H1 (cell line): Measurements from ENCODE around the gene POMT2. TPM values are rescaled to one million over a fixed set of nuclear protein-coding genes. Genes with fewer than 3 reads are reported as not detected.

Experiments used
- CTCF ChIA-PET: fragments of 300-600 bp; sonication (Branson Sonifier 250); formaldehyde crosslinking; loops from one replicate; lab custom pipeline; 2021; ENCODE audit not compliant: partially characterized antibody; lab: Charles Lee
- POLR2A ChIA-PET: fragments of 300-600 bp; sonication (Branson Sonifier 250); formaldehyde crosslinking; loops from one replicate; lab custom pipeline; 2021; ENCODE audit warnings: inconsistent platforms; ENCODE audit not compliant: partially characterized antibody; lab: Charles Lee
- DNase-seq, 2 experiments: peaks; one replicate each; pipeline versions ENCODE4 v3.0.0 to v3.0.0-alpha.2; 2010 to 2022; ENCODE audit warnings: low spot score in 2 of 2, low read depth in 1 of 2, mixed read lengths in 1 of 2
- FAIRE-seq: peaks from 2 replicates; lab custom pipeline; 2011; peaks lifted over from hg19 to GRCh38; lab: Jason Lieb, UNC
- H2AFZ ChIP-seq: 2 replicates; pipeline ENCODE4 v1.8.1; 2012; ENCODE audit warnings: low read length, inconsistent platforms
- H2AK5ac ChIP-seq: 2 replicates; pipeline ENCODE4 v1.6.1; 2013; ENCODE audit warnings: low read depth, low read length
- H2BK120ac ChIP-seq: replicated peaks from 2 replicates; pipeline ENCODE3; 2013; ENCODE audit warnings: low read depth, low read length, inconsistent platforms
- H2BK12ac ChIP-seq: 2 replicates; pipeline ENCODE4 v1.6.1; 2013; ENCODE audit warnings: low read depth, low read length
- H2BK15ac ChIP-seq: 2 replicates; pipeline ENCODE4 v1.6.1; 2013; ENCODE audit warnings: low read length
- H2BK20ac ChIP-seq: 2 replicates; pipeline ENCODE4 v1.6.1; 2013; ENCODE audit warnings: low read length
- H2BK5ac ChIP-seq: 2 replicates; pipeline ENCODE4 v1.6.1; 2013; ENCODE audit warnings: low read depth, low read length
- H3K14ac ChIP-seq: 2 replicates; pipeline ENCODE4 v1.6.1; 2013; ENCODE audit warnings: inconsistent platforms; ENCODE audit not compliant: insufficient read length
- H3K18ac ChIP-seq: 2 replicates; pipeline ENCODE4 v1.6.1; 2013; ENCODE audit warnings: low read length; ENCODE audit errors: extremely low read depth
- H3K23ac ChIP-seq: 2 replicates; pipeline ENCODE4 v1.6.1; 2013; ENCODE audit warnings: inconsistent platforms; ENCODE audit not compliant: insufficient read length
- H3K23me2 ChIP-seq: 2 replicates; pipeline ENCODE4 v1.6.1; 2013; ENCODE audit warnings: low read depth, low read length
- H3K27ac ChIP-seq: 2 replicates; pipeline ENCODE4 v1.6.1; 2011; ENCODE audit warnings: low read depth, low read length, inconsistent platforms
- H3K27me3 ChIP-seq, 4 experiments: replicated peaks in 1 of 4; 1 replicate in 1 of 4; 2 replicates in 3 of 4; pipeline versions ENCODE4 v1.6.1 to v1.8.1; 2011 to 2013; ENCODE audit warnings: low read length in 3 of 4, mild to moderate bottlenecking in 3 of 4, inconsistent platforms in 2 of 4, mixed read lengths in 2 of 4, moderate library complexity in 1 of 4; ENCODE audit not compliant: control insufficient read depth in 3 of 4, insufficient read depth in 3 of 4; ENCODE audit errors: extremely low read depth in 1 of 4
- H3K36me3 ChIP-seq, 4 experiments: 2 replicates each; pipeline versions ENCODE4 v1.6.1 to v1.8.1; 2011 to 2013; ENCODE audit warnings: mild to moderate bottlenecking in 4 of 4, low read length in 3 of 4, moderate library complexity in 2 of 4, control low read depth in 1 of 4, inconsistent platforms in 1 of 4; ENCODE audit not compliant: insufficient read depth in 4 of 4, control insufficient read depth in 2 of 4
- H3K4ac ChIP-seq: replicated peaks from 2 replicates; pipeline ENCODE3; 2013; ENCODE audit warnings: low read length, low read depth, mixed read lengths, inconsistent platforms; ENCODE audit not compliant: insufficient read length
- H3K4me1 ChIP-seq, 4 experiments: replicated peaks in 1 of 4; 1 replicate in 1 of 4; 2 replicates in 3 of 4; pipeline versions ENCODE4 v1.6.1 to v1.8.1; 2011 to 2013; ENCODE audit warnings: low read length in 3 of 4, inconsistent platforms in 2 of 4, mixed read lengths in 1 of 4; ENCODE audit not compliant: insufficient read depth in 4 of 4, control insufficient read depth in 3 of 4
- H3K4me2 ChIP-seq, 2 experiments: 2 replicates each; pipeline versions ENCODE4 v1.6.1 to v1.8.1; 2011 to 2013; ENCODE audit warnings: low read depth in 2 of 2, low read length in 2 of 2, control low read depth in 1 of 2, inconsistent platforms in 1 of 2, mild to moderate bottlenecking in 1 of 2; ENCODE audit not compliant: insufficient read depth in 1 of 2
- H3K4me3 ChIP-seq, 4 experiments: fragments of 200-600, 300-600 bp in 1 of 4; sonication (generic), shearing (Covaris generic), sonication (Bioruptor Twin) in 1 of 4; 2 replicates each; pipeline versions ENCODE4 v1.5.1 to v1.8.1; 2011 to 2016; ENCODE audit warnings: low read length in 4 of 4, low read depth in 3 of 4, control low read depth in 2 of 4, inconsistent platforms in 2 of 4, mild to moderate bottlenecking in 2 of 4, mixed read lengths in 1 of 4, moderate library complexity in 1 of 4; ENCODE audit not compliant: insufficient read depth in 2 of 4; ENCODE audit errors: extremely low read depth in 1 of 4
- H3K56ac ChIP-seq: replicated peaks from 2 replicates; pipeline ENCODE3; 2013; ENCODE audit warnings: low read depth, mild to moderate bottlenecking, mixed read lengths, low read length, inconsistent platforms; ENCODE audit not compliant: insufficient read length
- H3K79me1 ChIP-seq: 2 replicates; pipeline ENCODE4 v1.6.1; 2013; ENCODE audit warnings: low read depth, low read length, control low read depth
- H3K79me2 ChIP-seq, 2 experiments: 2 replicates each; pipeline versions ENCODE4 v1.6.1 to v1.8.1; 2012 to 2013; ENCODE audit warnings: low read length in 2 of 2, mild to moderate bottlenecking in 2 of 2, inconsistent platforms in 1 of 2; ENCODE audit not compliant: insufficient read depth in 2 of 2, control insufficient read depth in 1 of 2
- H3K9ac ChIP-seq, 4 experiments: replicated peaks in 1 of 4; 1 replicate in 1 of 4; 2 replicates in 3 of 4; pipeline versions ENCODE4 v1.6.1 to v1.8.1; 2011 to 2013; ENCODE audit warnings: low read depth in 3 of 4, low read length in 3 of 4, control low read depth in 2 of 4, mild to moderate bottlenecking in 2 of 4, moderate library complexity in 2 of 4, inconsistent platforms in 1 of 4; ENCODE audit errors: extremely low read depth in 1 of 4
- H3K9me3 ChIP-seq, 2 experiments: 2 replicates each; pipeline versions ENCODE4 v1.6.1 to v1.8.1; 2012 to 2013; ENCODE audit warnings: mild to moderate bottlenecking in 2 of 2, moderate library complexity in 2 of 2, control low read depth in 1 of 2, inconsistent platforms in 1 of 2, low read depth in 1 of 2, low read length in 1 of 2, mixed read lengths in 1 of 2; ENCODE audit not compliant: insufficient read depth in 2 of 2
- H4K20me1 ChIP-seq, 2 experiments: replicated peaks in 1 of 2; 2 replicates each; pipeline versions ENCODE3 to v1.8.1; 2011 to 2013; ENCODE audit warnings: inconsistent platforms in 2 of 2, low read length in 2 of 2, mild to moderate bottlenecking in 1 of 2; ENCODE audit not compliant: insufficient read depth in 2 of 2, control insufficient read depth in 1 of 2
- H4K5ac ChIP-seq: 2 replicates; pipeline ENCODE4 v1.6.1; 2013; ENCODE audit warnings: low read length, low read depth, mixed read lengths, inconsistent platforms; ENCODE audit not compliant: insufficient read length
- H4K8ac ChIP-seq: 2 replicates; pipeline ENCODE4 v1.8.0; 2013; ENCODE audit warnings: mild to moderate bottlenecking, moderate library complexity, low read length, inconsistent platforms; ENCODE audit not compliant: insufficient read depth; ENCODE audit errors: extremely low read depth
- H4K91ac ChIP-seq: replicated peaks from 2 replicates; pipeline ENCODE3; 2013; ENCODE audit warnings: low read length, mixed read lengths, inconsistent platforms; ENCODE audit not compliant: insufficient read length
- WGBS, 2 experiments: shearing (Covaris generic) in 1 of 2; methylation state at CpG; one replicate each; pipeline versions ENCODE4 v1.1.6 to v1.1.7; 2013 to 2015; ENCODE audit warnings: low lambda C conversion rate in 2 of 2, mixed read lengths in 2 of 2, inconsistent platforms in 1 of 2, low coverage in 1 of 2, missing lambda C conversion rate in 1 of 2; ENCODE audit not compliant: insufficient replicate concordance in 2 of 2, insufficient coverage in 1 of 2, insufficient read length in 1 of 2; ENCODE audit errors: extremely low coverage in 1 of 2, missing lambda C conversion rate in 1 of 2; 5-methylcytosine and 5-hydroxymethylcytosine counted together
- polyA plus RNA-seq, 7 experiments: library from polyadenylated mRNA; depleted of rRNA in 3 of 7; stranded (reverse) in 5 of 7; unstranded in 2 of 7; fragments of >200 nt in 5 of 7; fragments of 200-250 nt in 2 of 7; gene quantifications; 1 replicate in 5 of 7; 2 replicates in 1 of 7; 4 replicates in 1 of 7; pipeline versions ENCODE4 v1.2.1 to v1.2.3, GENCODE V29; 2011 to 2013; ENCODE audit warnings: missing spikeins in 2 of 7, mixed read lengths in 2 of 7
- total RNA-seq: library from RNA; stranded (reverse); fragmentation: NEBNext Ultra II Directional; extraction: Animal tissue kit (Norgen Biotek cat#: 25700); gene quantifications from 2 replicates; pipeline ENCODE4 v1.2.1, GENCODE V29; 2021

Gene POMT2
- total and polyA plus RNA-seq, 2 of the 8 experiments (the other 6 are each of a cell fraction or from before 2014, with no cell fraction given): 20.8 to 44.9 TPM

DNA sequence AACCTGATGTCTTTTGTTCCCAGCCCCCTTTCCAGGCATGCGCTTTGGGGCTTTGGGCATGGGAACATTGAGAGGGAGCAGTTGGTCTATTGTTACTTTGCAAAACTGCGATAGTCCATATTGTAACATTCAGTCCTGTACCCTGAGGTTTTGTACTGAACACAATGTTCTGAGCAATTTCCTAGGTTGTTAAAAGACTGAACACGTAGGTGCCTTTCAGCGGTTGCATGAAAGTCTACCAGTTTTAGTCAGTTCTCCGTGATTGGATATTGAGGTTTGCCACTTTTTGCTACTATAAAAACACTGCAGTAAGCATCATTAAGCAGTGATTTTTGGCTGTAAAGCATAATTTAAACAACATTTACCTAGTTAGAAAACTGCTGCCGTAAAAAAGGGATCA lies 69.8 kb downstream of the POMT2 start:
- Histone ChIP-seq H3K79me1 (no peaks in the 10 kb centered on the region), H2BK12ac (no peak overlapping the region), H3K4me3 (no peak overlapping the region), H3K27ac (no peak overlapping the region), H4K8ac (no peak overlapping the region), H2AK5ac (no peak overlapping the region), H3K27me3 (no peaks in the 10 kb centered on the region), H3K36me3 (no peaks in the 10 kb centered on the region; a peak in 1 of 8 replicates), H2AFZ (no peak overlapping the region), H3K23ac (no peak overlapping the region), H2BK15ac (no peak overlapping the region), H3K18ac (no peak overlapping the region), H3K4me2 (no peak overlapping the region), H3K4me1 (no peaks in the 10 kb centered on the region), H3K14ac (no peak overlapping the region), H3K4ac (no peak overlapping the region), H3K56ac (no peak overlapping the region), H4K5ac (no peak overlapping the region), H3K9me3 (no peaks in the 10 kb centered on the region), H2BK20ac (no peak overlapping the region), H3K79me2 (no peaks in the 10 kb centered on the region), H3K23me2 (no peaks in the 10 kb centered on the region), H2BK120ac (no peak overlapping the region), H3K9ac (no peak overlapping the region), H2BK5ac (no peak overlapping the region), H4K91ac (no peak overlapping the region), H4K20me1 (no peaks in the 10 kb centered on the region)
- ChIA-PET POLR2A (no interaction called here), CTCF (interaction anchor here (1.3 to 1.7 kb wide), 2 partner anchors 22 to 26 kb away, joined by 4 to 7 read pairs; no protein-coding TSS in a partner anchor)
- no peak for FAIRE-seq
- DNase-seq: no peak
- 84% methylated on average over 6 of the region's 6 CpGs; no CpG with 5 or more reads in 1 of the 2 experiments for WGBS, 2 experiments
